ENCODE measurements around the gene LACTB. TPM values are rescaled to one million over a fixed set of nuclear protein-coding genes. Genes with fewer than 3 reads are reported as not detected.
A peak's percentile ranks its signal among the peaks of the same experiment; 100 is the strongest.

The LACTB gene
- total RNA-seq, 1 experiment from 2014 or later, result 14.0 TPM

GRCh38 chr15:63134245-63134985 is 12.8 kb downstream of the LACTB start:
- DNase-seq, result no peak
- H3K27me3 ChIP-seq (ENCODE audit: control insufficient read depth, insufficient read depth, low read length), result no peaks in the 10 kb centered on the region
- H3K4me3 ChIP-seq (ENCODE audit: insufficient read depth, low read depth, low read length), result no peak overlapping the region
- no peaks in the 10 kb centered on the region; the same call in 1 of the 2 replicates for H3K36me3 ChIP-seq (replicated peaks; ENCODE audit: control insufficient read depth, insufficient read depth, low read length)

- Histone ChIP-seq H3K27me3 (ENCODE audit: control insufficient read depth, insufficient read depth, low read length) (no peaks in the 10 kb centered on the region), H3K4me3 (ENCODE audit: insufficient read depth, low read depth, low read length) (no peak overlapping the region), H3K36me3 (replicated peaks; ENCODE audit: control insufficient read depth, insufficient read depth, low read length) (no peaks in the 10 kb centered on the region)
- no peak for DNase-seq
Measured at GRCh38 chr15:63135281-63135680, 13.6 kb downstream of the LACTB start.

DNA sequence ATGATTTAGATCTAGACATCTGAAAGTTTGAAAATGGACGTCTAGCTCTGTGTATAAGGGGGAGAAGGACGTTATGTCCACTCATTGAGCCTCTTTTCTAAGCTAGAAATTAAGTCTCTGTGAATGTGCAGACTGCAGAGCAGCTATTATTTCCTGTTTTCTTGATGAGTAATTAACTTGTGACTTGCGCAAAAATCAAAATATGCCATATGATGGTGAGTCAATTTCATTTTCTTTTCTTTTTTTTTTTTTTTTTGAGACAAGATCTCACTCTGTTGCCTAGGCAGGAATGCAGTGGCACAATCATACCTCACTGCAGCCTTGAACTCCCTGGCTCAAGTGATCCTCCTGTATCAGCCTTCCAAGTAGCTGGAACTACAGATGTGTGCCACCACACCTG is 14.1 kb downstream of the LACTB start:
- DNase-seq, result no peak
- Histone ChIP-seq H3K36me3 (replicated peaks; ENCODE audit: control insufficient read depth, insufficient read depth, low read length) (no peaks in the 10 kb centered on the region), H3K27me3 (ENCODE audit: control insufficient read depth, insufficient read depth, low read length) (no peaks in the 10 kb centered on the region), H3K4me3 (ENCODE audit: insufficient read depth, low read depth, low read length) (no peak overlapping the region)

GRCh38 chr15:63136742-63137141 is 15.1 kb downstream of the LACTB start:
- Histone ChIP-seq H3K36me3 (replicated peaks; ENCODE audit: control insufficient read depth, insufficient read depth, low read length) (no peaks in the 10 kb centered on the region), H3K4me3 (ENCODE audit: insufficient read depth, low read depth, low read length) (no peak overlapping the region), H3K27me3 (ENCODE audit: control insufficient read depth, insufficient read depth, low read length) (no peaks in the 10 kb centered on the region)
- DNase-seq, result no peak

- Histone ChIP-seq H3K4me3 (ENCODE audit: insufficient read depth, low read depth, low read length) (no peak overlapping the region), H3K36me3 (replicated peaks; ENCODE audit: control insufficient read depth, insufficient read depth, low read length) (no peaks in the 10 kb centered on the region; the same call in 1 of the 2 replicates), H3K27me3 (ENCODE audit: control insufficient read depth, insufficient read depth, low read length) (no peaks in the 10 kb centered on the region)
- no peak for DNase-seq
Measured at GRCh38 chr15:63140936-63141335, 19.3 kb downstream of the LACTB start.

DNA sequence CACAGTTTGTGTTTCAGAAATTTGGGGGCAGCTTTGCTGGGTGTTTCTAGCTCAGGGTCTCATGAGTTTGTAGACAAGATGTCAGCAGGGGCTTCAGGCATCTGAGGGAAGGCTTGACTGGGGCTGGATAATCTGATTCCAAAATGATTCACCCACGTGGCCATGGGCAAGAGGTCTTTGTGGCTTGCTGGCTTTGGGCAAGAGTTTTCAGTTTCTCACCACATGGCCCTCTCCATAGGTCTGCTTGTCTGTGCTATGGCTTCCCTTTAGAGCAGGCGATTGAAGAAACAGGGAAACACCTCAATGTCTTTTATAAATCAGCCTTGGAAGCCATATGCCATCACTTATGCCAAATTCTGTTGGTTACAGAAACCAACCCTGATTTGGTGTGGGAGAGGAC is 23.8 kb downstream of the LACTB start:
- H3K4me3 ChIP-seq (ENCODE audit: insufficient read depth, low read depth, low read length), result no peak overlapping the region
- no peaks in the 10 kb centered on the region; the same call in 1 of the 2 replicates for H3K36me3 ChIP-seq (replicated peaks; ENCODE audit: control insufficient read depth, insufficient read depth, low read length)
- DNase-seq, result no peak
- no peaks in the 10 kb centered on the region for H3K27me3 ChIP-seq (ENCODE audit: control insufficient read depth, insufficient read depth, low read length)

DNA sequence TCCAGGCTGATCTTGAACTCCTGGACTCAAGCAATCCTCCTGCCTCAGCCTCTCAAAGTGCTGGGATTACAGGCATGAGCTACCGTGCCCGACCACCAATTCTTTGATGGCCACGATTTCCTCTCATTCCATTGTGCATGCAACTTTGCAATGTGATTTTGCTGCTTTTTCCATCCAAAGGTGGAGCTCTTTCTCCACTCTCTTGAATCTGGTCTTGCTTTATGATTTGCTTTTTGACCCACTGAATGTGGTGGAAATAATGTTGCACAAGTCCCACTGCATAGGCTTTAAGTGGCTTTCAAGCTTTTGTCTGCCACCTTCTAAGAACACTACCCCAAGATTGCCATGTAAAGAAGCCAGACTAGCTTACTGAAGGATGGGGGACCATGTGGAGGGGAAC is 25.0 kb downstream of the LACTB start:
- no peak overlapping the region for H3K4me3 ChIP-seq (ENCODE audit: insufficient read depth, low read depth, low read length)
- DNase-seq, result no peak
- no peaks in the 10 kb centered on the region for H3K27me3 ChIP-seq (ENCODE audit: control insufficient read depth, insufficient read depth, low read length)
- no peaks in the 10 kb centered on the region; the same call in 1 of the 2 replicates for H3K36me3 ChIP-seq (replicated peaks; ENCODE audit: control insufficient read depth, insufficient read depth, low read length)

GRCh38 chr15:63151665-63152064 is 30.0 kb downstream of the LACTB start:
- no peak for DNase-seq
- H3K4me3 ChIP-seq (ENCODE audit: insufficient read depth, low read depth, low read length), result no peak overlapping the region
- no peaks in the 10 kb centered on the region; the same call in 1 of the 2 replicates for H3K27me3 ChIP-seq (ENCODE audit: control insufficient read depth, insufficient read depth, low read length)
- H3K36me3 ChIP-seq (replicated peaks; ENCODE audit: control insufficient read depth, insufficient read depth, low read length), result peaks cover 8% of the 10 kb centered on the region

DNA sequence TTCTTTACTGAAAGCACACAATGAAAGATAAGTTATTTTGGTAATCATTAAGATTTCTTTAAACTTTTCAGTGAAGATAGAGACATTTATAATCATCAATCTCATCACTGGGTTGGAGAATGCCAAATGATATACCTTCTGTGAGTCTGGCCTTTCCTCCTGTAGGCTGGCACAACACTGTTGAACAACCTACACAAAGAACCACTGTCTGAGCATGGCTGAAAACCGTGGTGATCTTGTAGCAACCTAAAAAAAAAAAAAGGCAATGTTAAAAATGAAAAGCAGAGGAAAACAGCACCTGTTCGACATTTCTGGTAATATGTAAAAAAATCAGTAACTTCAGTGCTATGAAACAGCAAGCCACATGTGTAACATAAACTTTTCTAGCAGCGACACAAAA is 33.8 kb downstream of the LACTB start:
- no peak overlapping the region for H3K4me3 ChIP-seq (ENCODE audit: insufficient read depth, low read depth, low read length)

DNA sequence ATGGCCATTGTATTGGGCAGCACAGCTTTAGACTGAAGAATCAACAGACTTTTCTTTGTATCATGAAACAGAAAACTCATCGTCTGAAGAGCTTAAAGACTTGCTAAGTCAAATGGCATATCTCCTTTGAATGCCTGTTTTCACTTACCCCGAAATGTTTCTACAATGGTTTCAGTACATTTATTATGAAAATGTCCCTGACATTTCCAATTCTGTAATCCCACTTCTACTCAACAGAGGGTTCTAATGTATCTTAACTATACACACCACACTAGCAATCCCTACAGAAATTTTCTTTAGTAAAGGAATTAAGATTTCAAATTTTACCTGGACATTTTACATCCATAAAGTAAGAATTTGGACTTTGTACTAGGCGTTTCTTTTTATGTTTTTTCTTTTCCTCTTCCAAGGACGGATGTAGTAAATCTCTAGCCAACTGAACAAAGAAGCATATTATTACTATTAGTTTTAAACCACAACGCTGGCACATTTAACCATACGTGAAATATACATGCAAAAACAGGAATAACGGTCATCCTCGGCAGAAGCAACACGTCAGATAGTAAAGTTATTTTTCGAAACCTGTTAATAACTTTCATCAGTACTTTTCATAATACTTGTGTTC is 34.5 kb downstream of the LACTB start:
- no peak for DNase-seq
- H3K4me3 ChIP-seq (ENCODE audit: insufficient read depth, low read depth, low read length), result peak overlapping the region; percentile 87
- H3K27me3 ChIP-seq (ENCODE audit: control insufficient read depth, insufficient read depth, low read length), result no peaks in the 10 kb centered on the region; the same call in 1 of the 2 replicates
- peaks cover 8% of the 10 kb centered on the region for H3K36me3 ChIP-seq (replicated peaks; ENCODE audit: control insufficient read depth, insufficient read depth, low read length)

More for the DNA sequence above, 33.8 kb downstream of the LACTB start:
- Histone ChIP-seq H3K36me3 (replicated peaks; ENCODE audit: control insufficient read depth, insufficient read depth, low read length) (peaks cover 8% of the 10 kb centered on the region), H3K27me3 (ENCODE audit: control insufficient read depth, insufficient read depth, low read length) (no peaks in the 10 kb centered on the region; the same call in 1 of the 2 replicates)
- DNase-seq, result no peak

DNA sequence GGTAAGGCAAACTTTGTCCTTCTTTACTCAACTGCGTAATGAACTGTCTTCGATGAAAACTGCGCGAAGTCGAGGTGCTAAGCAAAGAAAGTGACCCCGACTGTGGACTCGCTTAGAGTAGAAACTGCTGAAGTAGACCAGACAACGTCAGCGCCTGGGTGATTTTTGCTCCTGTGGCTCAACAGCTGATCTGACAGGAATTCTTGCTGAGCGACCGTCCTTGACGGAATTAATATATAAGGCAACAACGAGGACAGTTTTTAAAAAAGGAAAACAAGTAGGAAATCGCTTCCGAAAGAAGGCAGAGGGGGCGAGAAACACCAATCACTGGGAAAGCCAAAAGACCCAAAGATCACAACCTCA is 35.1 kb downstream of the LACTB start:
- Histone ChIP-seq H3K36me3 (replicated peaks; ENCODE audit: control insufficient read depth, insufficient read depth, low read length) (peaks cover 8% of the 10 kb centered on the region), H3K27me3 (ENCODE audit: control insufficient read depth, insufficient read depth, low read length) (no peaks in the 10 kb centered on the region; the same call in 1 of the 2 replicates), H3K4me3 (ENCODE audit: insufficient read depth, low read depth, low read length) (peak overlapping the region; percentile 87)
- peak; percentile 43 for DNase-seq

- Histone ChIP-seq H3K4me3 (ENCODE audit: insufficient read depth, low read depth, low read length) (peak within 1 kb of the TSS; percentile 87), H3K36me3 (replicated peaks; ENCODE audit: control insufficient read depth, insufficient read depth, low read length) (peaks cover 7% of the 10 kb centered on the region), H3K27me3 (ENCODE audit: control insufficient read depth, insufficient read depth, low read length) (no peaks in the 10 kb centered on the region; the same call in 1 of the 2 replicates)
- DNase-seq, result peak; percentile 93
Measured at GRCh38 chr15:63157118-63157843, 35.6 kb downstream of the LACTB start, which contains the start of gene RPS27L. Gene RPS27L (minus strand): TSS chr15:63157477. CDS start chr15:63157405, 72 bp downstream.

GRCh38 chr15:63157891-63158431 is 36.3 kb downstream of the LACTB start:
- H3K27me3 ChIP-seq (ENCODE audit: control insufficient read depth, insufficient read depth, low read length), result no peaks in the 10 kb centered on the region; the same call in 1 of the 2 replicates
- H3K4me3 ChIP-seq (ENCODE audit: insufficient read depth, low read depth, low read length), result peak overlapping the region; percentile 87
- DNase-seq, result peak; percentile 65
- peaks cover 4% of the 10 kb centered on the region for H3K36me3 ChIP-seq (replicated peaks; ENCODE audit: control insufficient read depth, insufficient read depth, low read length)

DNA sequence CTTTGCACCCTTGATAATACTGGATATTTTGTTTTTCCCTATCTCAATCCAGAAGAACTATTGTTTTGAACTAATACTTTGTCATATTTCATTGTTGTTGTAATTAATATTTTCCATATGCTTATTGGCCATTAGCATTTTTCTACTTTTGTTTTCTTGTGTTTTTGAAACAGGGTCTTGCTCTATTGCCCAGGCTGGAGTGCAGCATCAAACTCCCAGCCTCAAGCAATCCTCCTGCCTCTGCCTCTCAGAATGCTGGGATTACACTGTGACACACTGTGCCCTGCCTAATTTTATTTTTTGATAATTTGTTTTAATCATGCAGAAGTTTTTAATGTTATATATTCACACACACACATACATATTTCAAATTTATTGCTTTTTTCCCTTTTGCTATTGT is 39.0 kb downstream of the LACTB start:
- H3K4me3 ChIP-seq (ENCODE audit: insufficient read depth, low read depth, low read length), result no peak overlapping the region
- DNase-seq, result no peak
- H3K36me3 ChIP-seq (replicated peaks; ENCODE audit: control insufficient read depth, insufficient read depth, low read length), result no peaks in the 10 kb centered on the region
- no peaks in the 10 kb centered on the region; the same call in 1 of the 2 replicates for H3K27me3 ChIP-seq (ENCODE audit: control insufficient read depth, insufficient read depth, low read length)

Measured in H7 (cell line).